Neuron (in vitro differentiated cells): ENCODE results near the gene FBXO21.

Experiments used
- H2AFZ ChIP-seq: one replicate; pipeline ENCODE4 v1.6.1; 2013; ENCODE audit warnings: low read depth, mild to moderate bottlenecking, inconsistent platforms, low read length, moderate library complexity
- H3K27me3 ChIP-seq: one replicate; pipeline ENCODE4 v1.6.1; 2013; ENCODE audit warnings: low read length; ENCODE audit not compliant: insufficient read depth
- H3K36me3 ChIP-seq: one replicate; pipeline ENCODE4 v1.6.1; 2013; ENCODE audit warnings: low read length; ENCODE audit not compliant: insufficient read depth
- H3K4me1 ChIP-seq: one replicate; pipeline ENCODE4 v1.6.1; 2013; ENCODE audit warnings: low read length; ENCODE audit not compliant: insufficient read depth
- H3K4me3 ChIP-seq: 2 replicates; pipeline ENCODE4 v1.5.1; 2013; ENCODE audit warnings: mild to moderate bottlenecking, low read length, moderate library complexity
- H3K9me3 ChIP-seq: one replicate; pipeline ENCODE4 v1.6.1; 2013; ENCODE audit warnings: low read length

FBXO21 gene

GRCh38 chr12:117169548-117169947, 20.7 kb downstream of the FBXO21 start:
- H3K36me3 ChIP-seq, result peaks cover 92% of the 10 kb centered on the region

DNA sequence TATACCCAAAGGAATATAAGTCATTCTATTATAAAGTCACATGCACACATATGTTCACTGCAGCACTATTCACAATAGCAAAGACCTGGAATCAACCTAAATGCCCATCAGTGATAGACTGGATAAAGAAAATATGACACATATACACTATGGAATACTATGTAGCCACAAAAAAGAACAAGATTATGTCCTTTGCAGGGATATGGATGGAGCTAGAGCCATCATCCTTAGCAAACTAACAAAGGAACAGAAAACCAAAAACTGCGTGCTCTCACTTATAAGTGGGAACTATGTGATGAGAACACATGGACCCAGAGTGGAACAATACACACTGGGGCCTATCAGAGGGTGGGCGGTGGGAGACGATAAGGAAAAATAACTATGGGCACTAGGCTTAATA, 21.3 kb downstream of the FBXO21 start:
- peaks cover 89% of the 10 kb centered on the region for H3K36me3 ChIP-seq
- no peaks in the 10 kb centered on the region for H3K27me3 ChIP-seq
- no peaks in the 10 kb centered on the region for H3K4me1 ChIP-seq
- H2AFZ ChIP-seq, result no peak overlapping the region
- no peak overlapping the region for H3K4me3 ChIP-seq
- peaks cover 3% of the 10 kb centered on the region for H3K9me3 ChIP-seq

More at GRCh38 chr12:117169548-117169947, 20.7 kb downstream of the FBXO21 start:
- Histone ChIP-seq H3K9me3 (peaks cover 3% of the 10 kb centered on the region), H3K4me3 (no peak overlapping the region), H3K27me3 (no peaks in the 10 kb centered on the region), H3K4me1 (no peaks in the 10 kb centered on the region), H2AFZ (no peak overlapping the region)

DNA sequence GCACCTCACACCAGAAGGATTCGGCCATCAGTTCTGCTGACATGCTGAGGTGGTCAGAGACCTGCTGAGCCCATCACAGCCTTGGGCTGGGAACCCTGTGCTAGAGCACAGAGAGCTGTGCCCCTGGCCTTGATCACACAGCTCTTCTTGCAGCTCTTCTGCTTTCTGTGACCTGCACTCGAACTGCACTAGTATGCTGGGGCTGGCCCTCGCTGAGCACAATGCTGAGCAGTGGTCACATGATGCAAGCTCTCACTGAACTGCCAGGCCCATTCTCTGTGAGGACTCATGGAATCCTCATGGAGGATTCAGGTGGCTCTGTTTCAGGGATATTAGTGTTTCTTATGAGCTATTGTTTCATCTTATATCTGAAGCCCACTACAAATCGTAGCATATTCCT, 22.5 kb downstream of the FBXO21 start:
- Histone ChIP-seq H2AFZ (no peak overlapping the region), H3K9me3 (peaks cover 3% of the 10 kb centered on the region), H3K36me3 (peaks cover 88% of the 10 kb centered on the region), H3K27me3 (no peaks in the 10 kb centered on the region), H3K4me1 (no peaks in the 10 kb centered on the region), H3K4me3 (no peak overlapping the region)

- Histone ChIP-seq H3K4me3 (no peak overlapping the region), H3K27me3 (no peaks in the 10 kb centered on the region), H3K9me3 (peaks cover 3% of the 10 kb centered on the region), H3K36me3 (peaks cover 89% of the 10 kb centered on the region), H3K4me1 (no peaks in the 10 kb centered on the region), H2AFZ (no peak overlapping the region)
Measured at GRCh38 chr12:117166107-117166506, 24.2 kb downstream of the FBXO21 start.

GRCh38 chr12:117165342-117165741, 24.9 kb downstream of the FBXO21 start:
- Histone ChIP-seq H3K4me1 (no peaks in the 10 kb centered on the region), H3K27me3 (no peaks in the 10 kb centered on the region), H3K9me3 (peaks cover 3% of the 10 kb centered on the region), H3K4me3 (no peak overlapping the region), H2AFZ (no peak overlapping the region), H3K36me3 (peaks cover 88% of the 10 kb centered on the region)

GRCh38 chr12:117162633-117163032, 27.6 kb downstream of the FBXO21 start:
- H3K9me3 ChIP-seq, result no peaks in the 10 kb centered on the region

DNA sequence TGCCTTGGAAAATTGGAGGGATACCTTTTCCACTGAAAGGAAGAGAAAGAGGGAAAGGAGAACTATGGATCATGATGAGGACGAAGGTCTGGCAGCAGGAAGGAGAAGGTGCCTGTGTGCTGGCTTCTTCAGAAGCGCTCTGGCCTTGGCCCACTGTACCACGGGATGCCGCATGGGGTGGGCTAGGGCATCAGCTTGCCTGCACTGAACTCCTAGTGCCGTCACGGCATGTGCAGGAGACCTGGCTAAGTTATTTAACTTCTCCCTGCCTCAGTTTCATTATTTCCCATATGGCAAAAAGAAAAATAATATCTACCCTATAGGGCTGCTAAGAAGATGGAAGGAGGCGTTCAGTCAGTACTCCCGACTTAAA, 28.1 kb downstream of the FBXO21 start:
- Histone ChIP-seq H3K9me3 (no peaks in the 10 kb centered on the region), H2AFZ (no peak overlapping the region), H3K4me3 (no peak overlapping the region), H3K4me1 (no peaks in the 10 kb centered on the region), H3K27me3 (no peaks in the 10 kb centered on the region), H3K36me3 (peaks cover 91% of the 10 kb centered on the region)

More at GRCh38 chr12:117162633-117163032, 27.6 kb downstream of the FBXO21 start:
- Histone ChIP-seq H3K4me3 (no peak overlapping the region), H3K27me3 (no peaks in the 10 kb centered on the region), H3K36me3 (peaks cover 92% of the 10 kb centered on the region), H2AFZ (no peak overlapping the region), H3K4me1 (no peaks in the 10 kb centered on the region)

GRCh38 chr12:117161460-117162166, 28.7 kb downstream of the FBXO21 start:
- Histone ChIP-seq H3K9me3 (no peaks in the 10 kb centered on the region), H3K36me3 (peaks cover 91% of the 10 kb centered on the region), H3K27me3 (no peaks in the 10 kb centered on the region), H3K4me3 (no peak overlapping the region), H3K4me1 (no peaks in the 10 kb centered on the region), H2AFZ (no peak overlapping the region)

DNA sequence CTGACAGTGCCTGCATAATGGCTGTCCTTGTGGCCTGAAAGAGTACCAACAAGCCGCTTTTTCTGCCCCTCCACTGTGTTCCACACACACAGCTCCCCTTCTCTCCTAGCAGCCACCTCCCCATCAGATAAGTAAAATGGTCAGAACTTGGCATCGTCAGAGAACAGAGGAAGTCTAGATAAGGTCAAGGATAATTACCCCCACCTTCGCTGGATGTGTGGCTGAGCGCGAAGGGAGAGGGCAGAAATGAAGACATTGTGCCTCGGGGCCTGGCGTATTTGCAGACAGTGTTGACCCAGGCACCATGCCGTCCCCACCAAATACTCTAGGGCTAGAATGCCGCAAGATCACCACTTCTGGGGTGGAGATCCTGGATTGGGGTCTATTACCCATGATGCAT, 30.6 kb downstream of the FBXO21 start:
- Histone ChIP-seq H2AFZ (no peak overlapping the region), H3K27me3 (no peaks in the 10 kb centered on the region), H3K4me3 (no peak overlapping the region), H3K36me3 (peaks cover 91% of the 10 kb centered on the region), H3K9me3 (no peaks in the 10 kb centered on the region), H3K4me1 (no peaks in the 10 kb centered on the region)

- H3K9me3 ChIP-seq, result no peaks in the 10 kb centered on the region
- no peaks in the 10 kb centered on the region for H3K27me3 ChIP-seq
- peaks cover 93% of the 10 kb centered on the region for H3K36me3 ChIP-seq
- H3K4me3 ChIP-seq, result no peak overlapping the region
- no peak overlapping the region for H2AFZ ChIP-seq
- H3K4me1 ChIP-seq, result no peaks in the 10 kb centered on the region
Measured at GRCh38 chr12:117158911-117159553, 31.2 kb downstream of the FBXO21 start.

DNA sequence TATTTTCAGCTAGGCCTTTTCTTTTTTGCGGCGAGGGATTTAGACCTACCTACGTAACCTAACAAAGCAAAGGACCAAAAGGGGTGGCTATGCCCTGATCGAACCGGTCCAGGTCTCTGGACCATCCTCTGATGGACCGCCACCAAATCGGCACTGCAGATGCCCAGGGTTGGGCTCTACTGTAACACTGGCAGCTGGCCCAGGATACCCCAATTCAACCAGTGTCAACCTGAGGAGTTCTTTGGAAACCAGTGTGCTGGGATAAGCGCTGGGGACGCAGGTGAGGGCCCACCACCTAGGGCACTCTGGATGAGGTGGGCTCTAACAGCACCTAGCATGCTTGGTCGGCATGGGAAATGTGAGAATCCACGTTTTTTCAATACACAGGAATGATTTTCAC, 32.2 kb downstream of the FBXO21 start:
- Histone ChIP-seq H3K27me3 (no peaks in the 10 kb centered on the region), H3K36me3 (peaks cover 95% of the 10 kb centered on the region), H3K9me3 (no peaks in the 10 kb centered on the region), H3K4me3 (no peak overlapping the region), H3K4me1 (no peaks in the 10 kb centered on the region), H2AFZ (no peak overlapping the region)

- Histone ChIP-seq H3K4me3 (no peak overlapping the region), H3K27me3 (no peaks in the 10 kb centered on the region), H2AFZ (no peak overlapping the region), H3K4me1 (peaks cover 3% of the 10 kb centered on the region), H3K36me3 (peaks cover 81% of the 10 kb centered on the region), H3K9me3 (no peaks in the 10 kb centered on the region)
Measured at GRCh38 chr12:117155278-117156060, 34.8 kb downstream of the FBXO21 start.
